ENCODE measurements around the gene HNRNPL.

The HNRNPL gene

GRCh38 chr19:38843175-38843758 is 6.5 kb downstream of the HNRNPL start:
- Histone ChIP-seq H4K20me1 (ENCODE audit: insufficient read depth, low read length) (peaks cover 13% of the 10 kb centered on the region), H3K36me3 (replicated peaks; ENCODE audit: insufficient read depth, low read length) (peaks cover 59% of the 10 kb centered on the region)
- no peak for DNase-seq

GRCh38 chr19:38842439-38843174 is 7.2 kb downstream of the HNRNPL start:
- Histone ChIP-seq H3K4me1 (ENCODE audit: low read length) (no peaks in the 10 kb centered on the region), H2AFZ (ENCODE audit: low read length) (no peak overlapping the region), H3K36me3 (replicated peaks; ENCODE audit: insufficient read depth, low read length) (peaks cover 62% of the 10 kb centered on the region), H3K4me3 (ENCODE audit: low read length) (no peak overlapping the region), H3K4me2 (ENCODE audit: low read depth, low read length) (no peak overlapping the region), H3K27me3 (replicated peaks; ENCODE audit: insufficient read depth, low read length) (no peaks in the 10 kb centered on the region), H3K9me3 (replicated peaks; ENCODE audit: insufficient read depth, low read length) (no peaks in the 10 kb centered on the region), H4K20me1 (ENCODE audit: insufficient read depth, low read length) (peaks cover 13% of the 10 kb centered on the region), H3K9me2 (replicated peaks; ENCODE audit: insufficient read depth, low read length) (no peaks in the 10 kb centered on the region), H3K9ac (ENCODE audit: low read length) (no peak overlapping the region), H3F3A (ENCODE audit: insufficient read depth, low read length) (peaks cover 33% of the 10 kb centered on the region), H3K27ac (ENCODE audit: low read length) (no peak overlapping the region), H3K79me2 (ENCODE audit: low read length) (peaks cover 68% of the 10 kb centered on the region)
- TF ChIP-seq CTCF (IDR thresholded peaks at IDR 0.05; ENCODE audit: low read length) (no peak), EZH2 (optimal IDR thresholded peaks at IDR 0.05; ENCODE audit: low read depth, low read length) (no peak), EZH2phosphoT487 (IDR thresholded peaks at IDR 0.05; ENCODE audit: low read length) (no peak)
- DNase-seq: no peak

More at GRCh38 chr19:38843175-38843758, 6.5 kb downstream of the HNRNPL start:
- Histone ChIP-seq H3F3A (ENCODE audit: insufficient read depth, low read length) (peaks cover 31% of the 10 kb centered on the region), H3K4me1 (ENCODE audit: low read length) (0 out of 2 replicates have a peak, but pooled peaks cover under 1% of the 10 kb centered on the region), H3K9ac (ENCODE audit: low read length) (no peak overlapping the region), H2AFZ (ENCODE audit: low read length) (no peak overlapping the region), H3K9me2 (replicated peaks; ENCODE audit: insufficient read depth, low read length) (no peaks in the 10 kb centered on the region), H3K27ac (ENCODE audit: low read length) (no peak overlapping the region), H3K9me3 (replicated peaks; ENCODE audit: insufficient read depth, low read length) (no peaks in the 10 kb centered on the region), H3K27me3 (replicated peaks; ENCODE audit: insufficient read depth, low read length) (no peaks in the 10 kb centered on the region), H3K79me2 (ENCODE audit: low read length) (peaks cover 74% of the 10 kb centered on the region), H3K4me3 (ENCODE audit: low read length) (no peak overlapping the region), H3K4me2 (ENCODE audit: low read depth, low read length) (no peak overlapping the region)
- no peak for TF ChIP-seq EZH2 (optimal IDR thresholded peaks at IDR 0.05; ENCODE audit: low read depth, low read length)
- TF ChIP-seq EZH2phosphoT487 (IDR thresholded peaks at IDR 0.05; ENCODE audit: low read length): no peak
- no peak for TF ChIP-seq CTCF (IDR thresholded peaks at IDR 0.05; ENCODE audit: low read length)

GRCh38 chr19:38841787-38842438 is 7.9 kb downstream of the HNRNPL start:
- Histone ChIP-seq H3F3A (ENCODE audit: insufficient read depth, low read length) (peaks cover 39% of the 10 kb centered on the region), H4K20me1 (ENCODE audit: insufficient read depth, low read length) (peaks cover 13% of the 10 kb centered on the region), H3K4me1 (ENCODE audit: low read length) (no peaks in the 10 kb centered on the region), H3K9me2 (replicated peaks; ENCODE audit: insufficient read depth, low read length) (no peaks in the 10 kb centered on the region), H3K27ac (ENCODE audit: low read length) (no peak overlapping the region), H3K9ac (ENCODE audit: low read length) (no peak overlapping the region), H3K79me2 (ENCODE audit: low read length) (peaks cover 61% of the 10 kb centered on the region), H3K27me3 (replicated peaks; ENCODE audit: insufficient read depth, low read length) (no peaks in the 10 kb centered on the region), H3K4me3 (ENCODE audit: low read length) (no peak overlapping the region), H3K36me3 (replicated peaks; ENCODE audit: insufficient read depth, low read length) (peaks cover 60% of the 10 kb centered on the region), H3K4me2 (ENCODE audit: low read depth, low read length) (no peak overlapping the region), H2AFZ (ENCODE audit: low read length) (no peak overlapping the region), H3K9me3 (replicated peaks; ENCODE audit: insufficient read depth, low read length) (no peaks in the 10 kb centered on the region)
- DNase-seq: no peak
- no peak for TF ChIP-seq EZH2phosphoT487 (IDR thresholded peaks at IDR 0.05; ENCODE audit: low read length)
- TF ChIP-seq CTCF (IDR thresholded peaks at IDR 0.05; ENCODE audit: low read length): no peak
- TF ChIP-seq EZH2 (optimal IDR thresholded peaks at IDR 0.05; ENCODE audit: low read depth, low read length): no peak
